HCT116 (cell line): Measurements from ENCODE around the gene ESYT1. TPM values are rescaled to one million over a fixed set of nuclear protein-coding genes. Genes with fewer than 3 reads are reported as not detected.

Source experiments
- ATAC-seq: fragments of 200-7000 bp; cut with Tn5 transposase; 2 replicates; pipeline ENCODE4 v1.9.1; 2020; ENCODE audit warnings: mild to moderate bottlenecking, moderate library complexity
- BruUV-seq: library from RNA; stranded (reverse); fragments of 400-500 nt; replicated peaks from 2 replicates; lab custom pipeline; 2021; lab: Mats Ljungman, UMichigan
- CTCF ChIA-PET: fragments of 300-600 bp; sonication (Branson Sonifier 250); formaldehyde crosslinking; loops from one replicate; lab custom pipeline; 2021; ENCODE audit warnings: antibody characterized with exemption; lab: Charles Lee
- POLR2A ChIA-PET: fragments of 300-600, 350-600 bp; sonication (Branson Sonifier 250); formaldehyde crosslinking; loops from one replicate; lab custom pipeline; 2021; ENCODE audit warnings: antibody characterized with exemption; lab: Charles Lee
- RAD21 ChIA-PET, 2 experiments: fragments of 300-600 bp; sonication (Branson Sonifier 250); formaldehyde crosslinking; loops; one replicate each; lab custom pipeline; 2023; ENCODE audit warnings: low total read pairs in 2 of 2; ENCODE audit not compliant: uncharacterized antibody in 2 of 2, unreplicated experiment in 2 of 2, low non-redundant PET in 1 of 2; lab: Charles Lee
- DNase-seq: peaks from one replicate; pipeline ENCODE4 v3.0.0-alpha.2; 2010; ENCODE audit warnings: low read depth, low spot score
- H2AFZ ChIP-seq: fragments of 200-600 bp; shearing (Covaris generic), sonication (generic); 2 replicates; pipeline ENCODE4 v1.6.1; 2017; ENCODE audit warnings: low read depth, mixed run types, mixed read lengths, antibody characterized with exemption, low read length; ENCODE audit not compliant: poor library complexity, severe bottlenecking
- H3K27ac ChIP-seq: 2 replicates; pipeline ENCODE4 v1.5.1; 2012; ENCODE audit warnings: low read depth, low read length
- H3K27me3 ChIP-seq: fragments of 200-600 bp; sonication (generic); 2 replicates; pipeline ENCODE4 v1.6.1; 2016; ENCODE audit warnings: mixed run types, low read length, mixed read lengths; ENCODE audit not compliant: insufficient read depth
- H3K36me3 ChIP-seq, 2 experiments: fragments of 200-500 bp in 1 of 2; fragments of 200-600 bp in 1 of 2; sonication (Bioruptor generic) in 1 of 2; sonication (generic) in 1 of 2; 2 replicates each; pipeline versions ENCODE4 v1.5.1 to v1.6.1; 2014 to 2016; ENCODE audit warnings: low read length in 2 of 2, inconsistent platforms in 1 of 2, mixed read lengths in 1 of 2, mixed run types in 1 of 2; ENCODE audit not compliant: insufficient read depth in 2 of 2, control insufficient read depth in 1 of 2
- H3K4me1 ChIP-seq, 2 experiments: fragments of 200-600 bp in 1 of 2; sonication (generic) in 1 of 2; 2 replicates each; pipeline versions ENCODE4 v1.5.1 to v1.6.1; 2012 to 2017; ENCODE audit warnings: low read length in 2 of 2, inconsistent platforms in 1 of 2, mild to moderate bottlenecking in 1 of 2, mixed read lengths in 1 of 2, mixed run types in 1 of 2, moderate library complexity in 1 of 2; ENCODE audit not compliant: insufficient read depth in 2 of 2, control insufficient read depth in 1 of 2
- H3K4me2 ChIP-seq: fragments of 200-600 bp; sonication (generic); 2 replicates; pipeline ENCODE4 v1.6.1; 2017; ENCODE audit warnings: mixed run types, low read length, mixed read lengths
- H3K4me3 ChIP-seq, 2 experiments: fragments of 200-600 bp in 1 of 2; sonication (generic) in 1 of 2; replicated peaks in 1 of 2; 2 replicates each; pipeline ENCODE4 v1.5.1; 2011 to 2016; ENCODE audit warnings: low read length in 2 of 2, control low read depth in 1 of 2, low read depth in 1 of 2, mild to moderate bottlenecking in 1 of 2, mixed read lengths in 1 of 2, mixed run types in 1 of 2
- H3K79me2 ChIP-seq: fragments of 200-600 bp; sonication (generic); 2 replicates; pipeline ENCODE4 v1.6.1; 2017; ENCODE audit warnings: mild to moderate bottlenecking, mixed run types, low read length, moderate library complexity, mixed read lengths; ENCODE audit not compliant: insufficient read depth
- H3K9ac ChIP-seq: fragments of 200-600 bp; sonication (generic); 2 replicates; pipeline ENCODE4 v1.6.1; 2016; ENCODE audit warnings: low read length, mixed read lengths
- H3K9me2 ChIP-seq: fragments of 200-600 bp; sonication (generic), shearing (Covaris generic); 2 replicates; pipeline ENCODE4 v1.6.1; 2017; ENCODE audit warnings: mixed run types, mild to moderate bottlenecking, moderate library complexity; ENCODE audit not compliant: insufficient read depth
- H3K9me3 ChIP-seq, 2 experiments: fragments of 200-500 bp in 1 of 2; fragments of 200-600 bp in 1 of 2; sonication (Bioruptor generic) in 1 of 2; sonication (generic) in 1 of 2; 2 replicates each; pipeline ENCODE4 v1.6.1; 2014 to 2017; ENCODE audit warnings: low read length in 2 of 2, mixed read lengths in 2 of 2, inconsistent platforms in 1 of 2, low read depth in 1 of 2, mild to moderate bottlenecking in 1 of 2, mixed run types in 1 of 2, moderate library complexity in 1 of 2; ENCODE audit not compliant: control insufficient read depth in 1 of 2, insufficient read depth in 1 of 2
- H4K20me1 ChIP-seq: fragments of 200-600 bp; sonication (generic), shearing (Covaris generic); 2 replicates; pipeline ENCODE4 v1.6.1; 2017; ENCODE audit warnings: mixed run types, mild to moderate bottlenecking, moderate library complexity; ENCODE audit not compliant: insufficient read depth
- CBX3 ChIP-seq: IDR thresholded peaks from 2 replicates; pipeline ENCODE4 v1.6.1; 2012; ENCODE audit warnings: low read depth
- EGR1 ChIP-seq: IDR thresholded peaks from 2 replicates; pipeline ENCODE4 v1.6.1; 2012; ENCODE audit warnings: low read depth
- EZH2phosphoT487 ChIP-seq: fragments of 200-600 bp; IDR thresholded peaks from 2 replicates; pipeline ENCODE4 v1.6.1; 2018; ENCODE audit warnings: antibody characterized with exemption, borderline replicate concordance
- FOSL1 ChIP-seq: IDR thresholded peaks from 2 replicates; pipeline ENCODE4 v1.6.1; 2012; ENCODE audit warnings: low read depth
- JUND ChIP-seq: IDR thresholded peaks from 2 replicates; pipeline ENCODE4 v1.6.1; 2012
- SIN3A ChIP-seq: IDR thresholded peaks from 2 replicates; pipeline ENCODE4 v1.6.1; 2012; ENCODE audit warnings: low read depth
- SP1 ChIP-seq: IDR thresholded peaks from 2 replicates; pipeline ENCODE4 v1.6.1; 2012; ENCODE audit warnings: low read depth
- YY1 ChIP-seq: IDR thresholded peaks from 2 replicates; pipeline ENCODE4 v1.6.1; 2011; ENCODE audit warnings: low read length, low read depth, moderate library complexity, mild to moderate bottlenecking; ENCODE audit not compliant: insufficient replicate concordance; ENCODE audit errors: extremely low read depth
- ZFX ChIP-seq: fragments of 450-650 bp; IDR thresholded peaks from 2 replicates; pipeline ENCODE4 v1.6.1; 2017
- ZNF274 ChIP-seq: fragments of 200-500 bp; sonication (Bioruptor generic); IDR thresholded peaks from 2 replicates; pipeline ENCODE4 v1.6.1; 2014; ENCODE audit warnings: mild to moderate bottlenecking, low read depth, low read length, inconsistent platforms
- intact Hi-C: fragments of 100-400 bp; cut with micrococcal nuclease; formaldehyde crosslinking; loops from 2 replicates; pipeline ENCODE4 v1.10.0; 2022
- total RNA-seq: library from RNA; stranded (reverse); gene quantifications from one replicate; pipeline ENCODE4 v1.2.1, GENCODE V29; 2021; ENCODE audit not compliant: unreplicated experiment
- TF ChIP-seq, protein P1 (sequence below): IDR thresholded peaks from 2 replicates; pipeline ENCODE4 v1.6.1; 2011; ENCODE audit warnings: mild to moderate bottlenecking, low read length, moderate library complexity; ENCODE audit not compliant: insufficient replicate concordance; ENCODE audit errors: extremely low read depth
- TF ChIP-seq, protein P2 (sequence below): IDR thresholded peaks from 2 replicates; pipeline ENCODE4 v1.6.1; 2012
- TF ChIP-seq, protein P3 (sequence below): IDR thresholded peaks from 2 replicates; pipeline ENCODE4 v1.6.1; 2012
- TF ChIP-seq, protein P4 (sequence below), 3 experiments: fragments of 200-600 bp in 1 of 3; sonication (generic) in 1 of 3; IDR thresholded peaks in 2 of 3; conservative IDR thresholded peaks in 1 of 3; 2 replicates each; pipeline ENCODE4 v1.5.1; 2012 to 2017; ENCODE audit warnings: low read depth in 2 of 3, low read length in 2 of 3, antibody characterized with exemption in 1 of 3, borderline replicate concordance in 1 of 3, control low read depth in 1 of 3, mild to moderate bottlenecking in 1 of 3, mixed read lengths in 1 of 3, mixed run types in 1 of 3, moderate library complexity in 1 of 3; ENCODE audit not compliant: insufficient read depth in 1 of 3

ESYT1 gene
- total RNA-seq, 1 experiment from 2014 or later: 80.9 TPM

DNA sequence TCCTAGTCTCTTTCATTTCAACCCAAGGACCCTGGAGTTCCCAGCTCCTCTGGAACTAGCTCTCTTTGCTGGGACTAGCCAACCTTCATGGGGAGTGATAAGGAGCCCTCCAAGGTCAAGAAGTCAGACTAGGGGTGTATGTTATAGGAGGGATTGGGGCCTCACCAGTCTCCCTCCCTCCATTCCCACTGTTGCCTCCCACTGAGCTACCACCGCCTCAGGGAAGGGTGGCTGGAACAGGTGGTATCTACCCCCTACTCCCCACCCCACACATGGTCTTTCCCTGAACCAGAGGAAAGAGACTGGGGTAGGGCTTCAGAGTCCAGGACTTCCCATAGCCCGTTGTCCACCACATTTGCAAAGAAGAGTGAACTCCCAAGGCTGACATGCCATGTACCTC, 45.7 kb upstream of the ESYT1 start:
- no peak overlapping the region for H3K4me2 ChIP-seq
- no peak for DNase-seq
- no peak for ATAC-seq
- POLR2A ChIA-PET: no interaction called here
- RAD21 ChIA-PET: no interaction called here
- intact Hi-C loops: no loop called here
- CTCF ChIA-PET: no interaction called here
- no peak overlapping the region for H3K9ac ChIP-seq
- no TSS peak for BruUV-seq
- H3K9me3 ChIP-seq: no peaks in the 10 kb centered on the region
- H3K79me2 ChIP-seq: peaks cover 12% of the 10 kb centered on the region; the same call in 1 of the 2 replicates
- no peak overlapping the region for H3K27ac ChIP-seq
- H3K27me3 ChIP-seq: no peaks in the 10 kb centered on the region
- peaks cover 6 to 15% of the 10 kb centered on the region in 2 experiments; a peak in 2 of 4 replicates for H3K36me3 ChIP-seq
- no peak overlapping the region for H2AFZ ChIP-seq
- H4K20me1 ChIP-seq: no peaks in the 10 kb centered on the region
- no peak overlapping the region for H3K4me3 ChIP-seq
- TF ChIP-seq, protein P1, sequence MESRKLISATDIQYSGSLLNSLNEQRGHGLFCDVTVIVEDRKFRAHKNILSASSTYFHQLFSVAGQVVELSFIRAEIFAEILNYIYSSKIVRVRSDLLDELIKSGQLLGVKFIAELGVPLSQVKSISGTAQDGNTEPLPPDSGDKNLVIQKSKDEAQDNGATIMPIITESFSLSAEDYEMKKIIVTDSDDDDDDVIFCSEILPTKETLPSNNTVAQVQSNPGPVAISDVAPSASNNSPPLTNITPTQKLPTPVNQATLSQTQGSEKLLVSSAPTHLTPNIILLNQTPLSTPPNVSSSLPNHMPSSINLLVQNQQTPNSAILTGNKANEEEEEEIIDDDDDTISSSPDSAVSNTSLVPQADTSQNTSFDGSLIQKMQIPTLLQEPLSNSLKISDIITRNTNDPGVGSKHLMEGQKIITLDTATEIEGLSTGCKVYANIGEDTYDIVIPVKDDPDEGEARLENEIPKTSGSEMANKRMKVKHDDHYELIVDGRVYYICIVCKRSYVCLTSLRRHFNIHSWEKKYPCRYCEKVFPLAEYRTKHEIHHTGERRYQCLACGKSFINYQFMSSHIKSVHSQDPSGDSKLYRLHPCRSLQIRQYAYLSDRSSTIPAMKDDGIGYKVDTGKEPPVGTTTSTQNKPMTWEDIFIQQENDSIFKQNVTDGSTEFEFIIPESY: no peak
- no peak for TF ChIP-seq ZNF274
- no peak for TF ChIP-seq SP1
- TF ChIP-seq EZH2phosphoT487: no peak
- no peak for TF ChIP-seq EGR1
- TF ChIP-seq FOSL1: no peak
- TF ChIP-seq, protein P2, sequence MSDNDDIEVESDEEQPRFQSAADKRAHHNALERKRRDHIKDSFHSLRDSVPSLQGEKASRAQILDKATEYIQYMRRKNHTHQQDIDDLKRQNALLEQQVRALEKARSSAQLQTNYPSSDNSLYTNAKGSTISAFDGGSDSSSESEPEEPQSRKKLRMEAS: no peak
- peaks cover 21 to 48% of the 10 kb centered on the region in 2 experiments for H3K4me1 ChIP-seq
- H3K9me2 ChIP-seq: no peaks in the 10 kb centered on the region

DNA sequence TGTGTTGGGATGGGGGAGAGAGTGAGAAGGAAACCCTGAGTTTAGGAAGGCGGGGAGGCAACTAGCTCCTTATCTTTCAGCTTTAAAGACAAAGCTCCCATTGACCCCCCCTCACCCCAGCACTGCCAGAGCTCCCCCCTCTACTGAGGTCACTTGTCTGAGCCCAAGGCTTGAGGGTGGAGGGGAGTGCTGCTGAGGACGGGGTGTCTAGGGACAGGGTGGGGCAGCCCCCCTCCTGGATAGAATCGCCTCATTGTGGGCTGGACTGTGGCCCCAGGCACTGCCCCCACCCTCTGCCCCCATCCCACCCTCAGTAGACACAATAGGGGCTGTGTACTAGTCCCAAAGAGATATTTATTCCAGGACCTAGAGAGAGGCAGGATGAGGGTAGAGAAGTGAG, 45.1 kb upstream of the ESYT1 start:
- CTCF ChIA-PET: no interaction called here
- no peaks in the 10 kb centered on the region for H3K27me3 ChIP-seq
- no peak for ATAC-seq
- DNase-seq: no peak
- RAD21 ChIA-PET: no interaction called here
- POLR2A ChIA-PET: no interaction called here
- H3K9ac ChIP-seq: no peak overlapping the region
- H2AFZ ChIP-seq: no peak overlapping the region
- no peaks in the 10 kb centered on the region for H3K9me3 ChIP-seq
- H4K20me1 ChIP-seq: no peaks in the 10 kb centered on the region
- no TSS peak for BruUV-seq
- H3K27ac ChIP-seq: no peak overlapping the region
- peaks cover 6 to 18% of the 10 kb centered on the region in 2 experiments; a peak in 2 of 4 replicates for H3K36me3 ChIP-seq
- H3K9me2 ChIP-seq: no peaks in the 10 kb centered on the region
- H3K79me2 ChIP-seq: peaks cover 12% of the 10 kb centered on the region; the same call in 1 of the 2 replicates
- H3K4me1 ChIP-seq: peaks cover 21 to 48% of the 10 kb centered on the region in 2 experiments
- intact Hi-C loops: no loop called here
- no peak overlapping the region for H3K4me2 ChIP-seq
- H3K4me3 ChIP-seq: no peak overlapping the region
- no peak for TF ChIP-seq CBX3
- no peak for TF ChIP-seq SIN3A
- no peak for TF ChIP-seq SP1
- TF ChIP-seq YY1: no peak
- TF ChIP-seq ZFX: no peak
- TF ChIP-seq, protein P3, sequence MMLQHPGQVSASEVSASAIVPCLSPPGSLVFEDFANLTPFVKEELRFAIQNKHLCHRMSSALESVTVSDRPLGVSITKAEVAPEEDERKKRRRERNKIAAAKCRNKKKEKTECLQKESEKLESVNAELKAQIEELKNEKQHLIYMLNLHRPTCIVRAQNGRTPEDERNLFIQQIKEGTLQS: no peak
- no peak for TF ChIP-seq JUND
- TF ChIP-seq, protein P4, sequence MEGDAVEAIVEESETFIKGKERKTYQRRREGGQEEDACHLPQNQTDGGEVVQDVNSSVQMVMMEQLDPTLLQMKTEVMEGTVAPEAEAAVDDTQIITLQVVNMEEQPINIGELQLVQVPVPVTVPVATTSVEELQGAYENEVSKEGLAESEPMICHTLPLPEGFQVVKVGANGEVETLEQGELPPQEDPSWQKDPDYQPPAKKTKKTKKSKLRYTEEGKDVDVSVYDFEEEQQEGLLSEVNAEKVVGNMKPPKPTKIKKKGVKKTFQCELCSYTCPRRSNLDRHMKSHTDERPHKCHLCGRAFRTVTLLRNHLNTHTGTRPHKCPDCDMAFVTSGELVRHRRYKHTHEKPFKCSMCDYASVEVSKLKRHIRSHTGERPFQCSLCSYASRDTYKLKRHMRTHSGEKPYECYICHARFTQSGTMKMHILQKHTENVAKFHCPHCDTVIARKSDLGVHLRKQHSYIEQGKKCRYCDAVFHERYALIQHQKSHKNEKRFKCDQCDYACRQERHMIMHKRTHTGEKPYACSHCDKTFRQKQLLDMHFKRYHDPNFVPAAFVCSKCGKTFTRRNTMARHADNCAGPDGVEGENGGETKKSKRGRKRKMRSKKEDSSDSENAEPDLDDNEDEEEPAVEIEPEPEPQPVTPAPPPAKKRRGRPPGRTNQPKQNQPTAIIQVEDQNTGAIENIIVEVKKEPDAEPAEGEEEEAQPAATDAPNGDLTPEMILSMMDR (IDR thresholded peaks at IDR 0.05 in 2 of 3, conservative IDR thresholded peaks at IDR 0.05 in 1 of 3; ENCODE audit: borderline replicate concordance in 1 of 3, insufficient read depth in 1 of 3, low read depth in 2 of 3, low read length in 2 of 3): no peak
